GM13977 (cell line): ENCODE data around the gene TUBGCP5.
"Not testable (repeated sequence)": the region's sequence is repeated elsewhere in the genome, so short reads cannot be mapped to it uniquely, and the experiment has no call there.

Experiments used
- DNase-seq: peaks from one replicate; pipeline ENCODE4 v3.0.0; 2012; ENCODE audit warnings: low spot score
- in situ Hi-C: fragments of 300-500 bp; cut with MboI; formaldehyde crosslinking; loops from one replicate; pipeline ENCODE4 v1.12.0; 2022; ENCODE audit warnings: low sequenced_read_pairs, low pct_unique_long_range_greater_than_20kb, mixed read lengths, inconsistent platforms; ENCODE audit not compliant: unreplicated experiment
- TF ChIP-seq, protein P1 (sequence below): IDR thresholded peaks from 2 replicates; pipeline ENCODE4 v1.5.1; 2012; ENCODE audit warnings: mild to moderate bottlenecking, control low read depth; ENCODE audit not compliant: insufficient read depth; ENCODE audit errors: extremely low read depth, missing control alignments

Gene TUBGCP5

DNA sequence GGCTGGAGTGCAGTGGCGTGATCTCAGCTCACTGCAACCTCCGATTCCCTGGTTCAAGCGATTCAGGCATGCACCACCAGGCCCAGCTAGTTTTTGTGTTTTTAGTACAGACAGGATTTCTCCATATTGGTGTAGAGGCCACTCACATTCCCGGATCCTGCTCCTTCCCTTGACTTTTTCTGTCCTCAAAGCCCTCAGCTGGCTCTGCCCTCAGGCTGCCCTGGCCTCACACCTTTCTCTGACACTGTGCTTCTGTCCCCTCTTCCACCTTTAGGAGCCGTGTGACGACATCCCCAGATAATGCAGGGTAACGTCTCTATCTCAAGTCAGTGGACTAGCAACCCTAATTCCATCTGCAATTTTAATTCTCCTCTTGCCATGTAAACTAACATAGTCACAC lies 50.6 kb downstream of the TUBGCP5 start:
- TF ChIP-seq, protein P1, sequence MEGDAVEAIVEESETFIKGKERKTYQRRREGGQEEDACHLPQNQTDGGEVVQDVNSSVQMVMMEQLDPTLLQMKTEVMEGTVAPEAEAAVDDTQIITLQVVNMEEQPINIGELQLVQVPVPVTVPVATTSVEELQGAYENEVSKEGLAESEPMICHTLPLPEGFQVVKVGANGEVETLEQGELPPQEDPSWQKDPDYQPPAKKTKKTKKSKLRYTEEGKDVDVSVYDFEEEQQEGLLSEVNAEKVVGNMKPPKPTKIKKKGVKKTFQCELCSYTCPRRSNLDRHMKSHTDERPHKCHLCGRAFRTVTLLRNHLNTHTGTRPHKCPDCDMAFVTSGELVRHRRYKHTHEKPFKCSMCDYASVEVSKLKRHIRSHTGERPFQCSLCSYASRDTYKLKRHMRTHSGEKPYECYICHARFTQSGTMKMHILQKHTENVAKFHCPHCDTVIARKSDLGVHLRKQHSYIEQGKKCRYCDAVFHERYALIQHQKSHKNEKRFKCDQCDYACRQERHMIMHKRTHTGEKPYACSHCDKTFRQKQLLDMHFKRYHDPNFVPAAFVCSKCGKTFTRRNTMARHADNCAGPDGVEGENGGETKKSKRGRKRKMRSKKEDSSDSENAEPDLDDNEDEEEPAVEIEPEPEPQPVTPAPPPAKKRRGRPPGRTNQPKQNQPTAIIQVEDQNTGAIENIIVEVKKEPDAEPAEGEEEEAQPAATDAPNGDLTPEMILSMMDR = no peak
- in situ Hi-C loops = loop anchor here (25.0 kb wide), 1 partner anchor 102 kb away; no protein-coding TSS in a partner anchor
- no peak for DNase-seq

DNA sequence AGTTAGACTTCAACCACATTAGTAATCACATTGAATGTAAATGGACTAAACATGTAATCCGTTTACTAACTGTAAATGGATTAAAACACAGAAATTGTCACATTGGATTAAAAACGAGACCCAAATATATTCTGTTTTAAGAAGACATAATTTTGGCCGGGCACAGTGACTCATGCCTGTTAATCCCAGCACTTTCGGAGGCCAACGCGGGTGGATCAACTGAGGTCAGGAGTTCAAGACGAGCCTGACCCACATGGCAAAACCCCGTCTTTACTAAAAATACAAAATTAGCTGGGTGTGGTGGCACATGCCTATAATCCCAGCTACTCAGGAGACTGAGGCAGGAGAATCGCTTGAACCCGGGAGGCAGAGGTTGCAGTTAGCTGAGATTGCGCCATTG lies 57.4 kb downstream of the TUBGCP5 start:
- not testable (repeated sequence) for DNase-seq
- in situ Hi-C loops = loop anchor here (25.0 kb wide), 1 partner anchor 95 kb away; no protein-coding TSS in a partner anchor

DNA sequence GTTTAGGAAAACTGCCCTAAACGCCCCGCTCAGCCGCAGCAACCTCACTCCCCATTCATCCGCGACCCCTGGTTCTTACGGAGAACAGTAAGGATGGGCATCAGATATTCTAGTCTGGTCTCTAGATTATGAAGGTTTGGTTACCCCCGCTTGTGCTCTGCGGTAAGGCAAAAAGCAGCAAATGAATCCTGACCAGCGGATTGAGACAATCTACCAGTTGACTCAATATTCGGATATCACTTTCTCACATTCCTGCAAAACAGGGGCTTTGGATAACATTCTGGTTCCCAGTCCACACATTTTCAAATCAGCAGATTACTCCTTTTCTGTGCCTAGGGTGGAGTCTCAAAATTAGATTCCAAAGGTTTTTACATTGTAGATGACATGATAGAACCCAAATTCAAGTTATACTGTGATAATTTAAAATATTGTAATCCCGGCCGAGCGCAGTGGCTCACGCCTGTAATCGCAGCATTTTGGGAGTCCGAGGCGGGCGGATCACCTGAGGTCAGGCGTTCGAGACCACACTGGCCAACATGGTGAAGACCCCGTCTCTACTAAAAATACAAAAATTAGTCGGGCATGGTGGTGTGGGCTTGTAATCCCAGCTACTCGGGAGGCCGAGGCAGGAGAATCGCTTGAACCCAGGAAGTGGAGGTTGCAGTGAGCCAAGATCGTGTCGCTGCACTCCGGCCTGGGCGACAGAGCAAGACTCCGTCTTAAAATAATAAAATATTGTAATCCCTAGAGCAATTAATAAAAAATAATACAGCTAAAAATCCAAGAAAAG lies 58.1 kb downstream of the TUBGCP5 start:
- in situ Hi-C loops = loop anchor here (25.0 kb wide), 1 partner anchor 94 kb away; no protein-coding TSS in a partner anchor
- TF ChIP-seq, protein P1 = no peak
- DNase-seq = no peak

DNA sequence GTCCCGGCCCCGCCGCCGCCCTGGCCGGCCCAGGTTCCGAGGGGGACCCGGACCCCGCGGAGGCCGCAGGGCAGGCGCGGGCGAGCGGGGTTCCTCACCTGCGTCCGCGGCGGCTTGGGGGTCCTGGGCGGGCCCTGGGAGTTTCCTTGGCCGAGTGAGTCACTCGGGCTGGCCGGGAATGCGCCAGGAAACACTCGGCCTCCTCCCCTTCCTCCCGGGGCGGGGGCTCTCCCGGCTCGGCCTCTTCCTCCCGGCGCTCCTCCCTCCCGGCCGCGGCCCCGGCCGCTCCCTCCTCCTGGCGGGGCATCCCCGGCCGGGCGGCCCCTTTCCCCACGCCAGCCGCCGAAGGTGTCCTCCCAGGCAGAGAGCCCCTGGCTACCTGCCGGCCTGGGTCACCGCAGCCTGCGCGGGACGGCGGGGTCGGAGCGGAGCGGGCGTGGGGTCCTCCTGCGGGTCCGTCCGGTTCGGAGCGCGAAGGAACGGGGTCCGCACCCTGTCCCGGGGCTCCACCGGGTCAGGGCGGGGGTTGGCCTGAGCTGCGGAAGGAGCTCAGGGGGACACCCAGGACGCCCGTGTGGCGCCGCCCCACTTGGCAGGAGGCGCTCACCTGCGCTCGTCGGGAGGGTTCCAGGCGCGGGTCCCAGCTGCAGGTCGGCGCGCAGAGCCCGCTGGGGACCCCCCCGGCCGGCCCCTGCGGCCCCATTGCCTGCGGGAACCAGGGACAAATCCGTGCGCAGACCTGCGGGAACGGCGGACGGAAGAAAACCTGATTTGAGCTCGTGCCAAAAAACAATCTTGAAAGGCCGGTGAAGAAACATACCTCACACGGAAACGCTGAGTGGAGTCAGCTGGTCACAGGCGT lies 58.9 kb downstream of the TUBGCP5 start, which contains the start of gene CYFIP1:
TSS of gene CYFIP1 (minus strand) at position 180 of the 862 bp plus-strand sequence. CDS start 33,083 bp downstream, outside the sequence.
- DNase-seq = peak; percentile 90
- in situ Hi-C loops = loop anchor here (25.0 kb wide), 1 partner anchor 93 kb away; no protein-coding TSS in a partner anchor

DNA sequence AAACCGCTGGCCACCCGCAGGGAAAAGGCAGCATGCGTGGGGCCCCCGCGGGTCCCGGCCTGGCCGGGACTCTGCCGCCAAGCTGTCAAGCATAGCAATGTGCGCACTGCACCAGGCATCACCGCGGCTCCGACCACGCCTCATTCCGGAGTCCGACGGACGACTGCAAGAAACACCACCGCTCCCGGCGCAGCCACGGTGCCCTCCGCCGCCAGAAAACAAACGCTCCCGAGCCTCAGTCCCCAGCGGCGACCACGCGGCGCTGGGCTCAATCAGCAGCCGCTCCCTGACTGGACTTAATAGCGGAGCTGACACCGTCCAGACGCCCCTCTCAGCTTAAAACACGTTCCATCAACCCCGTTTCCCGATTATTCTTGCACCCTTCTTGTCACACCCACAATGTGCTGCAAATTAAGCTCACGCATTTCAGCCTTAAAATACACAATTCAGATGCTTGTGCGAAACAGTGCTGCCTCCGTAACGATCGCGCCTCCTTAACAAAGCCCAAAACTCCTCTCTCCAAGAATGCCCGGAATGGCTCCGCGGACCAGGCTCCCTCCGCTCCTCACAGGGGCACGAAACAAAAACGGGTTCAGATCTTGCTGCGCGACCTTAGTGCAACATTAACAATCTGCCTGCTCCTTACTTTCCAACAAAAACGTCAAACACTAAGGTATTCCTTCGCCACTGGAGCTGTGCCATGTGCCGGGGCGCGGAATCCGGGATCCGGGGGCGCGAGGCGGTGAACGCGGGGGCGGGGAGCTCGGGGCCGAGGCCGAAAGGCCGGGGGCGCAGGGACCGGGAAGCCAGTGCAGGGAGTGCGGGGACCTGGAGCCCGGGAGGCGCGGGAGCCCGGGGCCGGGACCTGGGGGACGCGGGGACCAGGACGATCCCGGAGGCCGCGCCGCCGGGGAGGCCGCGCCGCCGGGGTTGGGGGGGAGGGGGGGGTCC lies 59.9 kb downstream of the TUBGCP5 start:
- in situ Hi-C loops = loop anchor here (25.0 kb wide), 1 partner anchor 92 kb away; no protein-coding TSS in a partner anchor
- peak; percentile 69 for DNase-seq
- TF ChIP-seq, protein P1 = no peak

More for the DNA sequence above, 58.9 kb downstream of the TUBGCP5 start, which contains the start of gene CYFIP1:
- TF ChIP-seq, protein P1 = no peak

DNA sequence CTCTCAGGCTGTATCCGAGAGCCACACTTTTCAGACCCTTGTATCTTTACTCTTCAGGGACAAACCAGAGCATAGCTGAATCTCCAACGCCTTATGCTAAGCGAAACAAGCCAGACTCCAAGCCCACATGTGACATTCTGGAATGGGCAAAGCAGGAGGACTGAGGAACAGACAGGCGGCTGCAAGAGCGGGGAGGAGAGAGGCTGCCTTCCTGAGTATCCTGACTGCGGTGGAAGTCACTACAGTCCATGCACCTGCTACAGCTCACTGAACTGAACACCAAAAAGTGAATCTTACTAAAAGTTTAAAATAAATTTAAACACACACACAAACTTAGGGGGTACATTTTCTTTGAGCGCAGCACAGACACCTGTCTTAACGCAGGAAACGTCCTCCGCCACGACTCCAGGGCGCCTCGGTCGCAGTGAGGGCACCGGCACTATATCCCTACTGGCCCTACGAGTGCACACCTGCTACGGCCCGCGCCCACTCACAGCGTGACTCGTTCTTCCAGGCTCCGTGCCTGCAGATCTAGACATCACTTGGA lies 60.6 kb downstream of the TUBGCP5 start:
- TF ChIP-seq, protein P1 = no peak

More for the DNA sequence above, 60.6 kb downstream of the TUBGCP5 start:
- in situ Hi-C loops = loop anchor here (25.0 kb wide), 1 partner anchor 91 kb away; no protein-coding TSS in a partner anchor
- DNase-seq = peak; percentile 51
